ENCODE data around the gene SAPCD2.

The SAPCD2 gene

GRCh38 chr9:137080260-137081122, 10.1 kb upstream of the SAPCD2 start:
- no peak for DNase-seq

- DNase-seq, result no peak
Measured at GRCh38 chr9:137079401-137079787, 9.0 kb upstream of the SAPCD2 start.

- no peak for DNase-seq
Measured at GRCh38 chr9:137078701-137079400, 8.5 kb upstream of the SAPCD2 start.

- no peak for DNase-seq
Measured at GRCh38 chr9:137077758-137078693, 7.7 kb upstream of the SAPCD2 start.

DNA sequence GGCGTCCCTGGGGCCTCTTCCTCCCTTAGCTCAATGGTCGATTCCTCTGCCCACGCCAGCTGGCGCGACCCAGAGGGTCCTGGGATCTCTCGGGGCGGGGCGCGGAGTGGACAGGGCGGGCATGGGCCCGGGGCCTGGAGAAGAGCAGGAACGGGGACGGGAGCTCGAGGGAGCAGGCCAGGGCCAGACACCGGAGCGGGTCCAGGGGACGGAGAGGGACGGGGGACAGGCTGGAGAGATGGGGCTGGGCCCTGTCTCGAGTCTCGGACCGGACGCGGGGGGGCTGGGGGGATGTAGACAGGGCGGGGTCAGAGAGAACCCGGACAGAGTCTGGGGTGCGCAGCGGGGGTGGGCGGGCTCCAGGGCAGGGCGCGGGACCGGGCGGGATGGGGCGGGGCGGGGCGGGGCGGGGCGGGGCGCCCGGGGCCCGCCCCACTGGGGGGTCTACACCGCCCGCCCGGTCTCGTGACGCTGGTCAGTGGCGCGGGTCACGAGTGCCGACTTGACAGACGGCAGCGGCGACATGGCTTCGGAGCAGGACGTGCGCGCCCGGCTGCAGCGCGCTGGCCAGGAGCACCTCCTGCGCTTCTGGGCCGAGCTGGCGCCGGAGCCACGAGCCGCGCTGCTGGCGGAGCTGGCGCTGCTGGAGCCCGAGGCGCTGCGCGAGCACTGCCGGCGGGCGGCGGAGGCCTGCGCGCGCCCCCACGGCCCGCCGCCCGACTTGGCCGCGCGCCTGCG, 6.8 kb upstream of the SAPCD2 start, which contains the start of gene UAP1L1:
UAP1L1 (plus strand) TSS at position 508 of the 738 bp plus-strand sequence; CDS start at position 524, 16 bp downstream.
- no peak for DNase-seq

- DNase-seq, result no peak
Measured at GRCh38 chr9:137076636-137077009, 6.3 kb upstream of the SAPCD2 start.

DNA sequence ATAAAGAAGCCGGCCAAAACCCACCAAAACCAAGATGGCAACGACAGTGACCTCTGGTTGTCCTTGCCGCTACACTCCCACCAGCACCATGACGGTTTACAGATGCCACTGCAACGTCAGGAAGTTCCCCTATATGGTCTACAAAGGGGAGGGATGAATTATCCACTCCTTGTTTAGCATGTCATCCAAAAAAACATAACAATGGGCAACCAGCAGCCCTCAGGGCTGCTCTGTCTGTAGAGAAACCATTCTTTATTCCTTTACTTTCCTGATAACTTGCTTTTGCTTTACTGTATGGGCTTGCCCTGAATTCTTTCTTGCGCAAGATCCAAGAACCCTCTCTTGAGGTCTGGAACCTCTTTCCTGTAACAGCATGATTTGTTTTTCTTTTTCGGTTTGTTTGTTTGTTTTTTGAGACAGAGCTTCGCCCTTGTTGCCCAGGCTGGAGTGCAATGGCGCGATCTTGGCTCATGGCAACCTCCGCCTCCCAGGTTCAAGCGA, 5.0 kb upstream of the SAPCD2 start:
- DNase-seq, result no peak

GRCh38 chr9:137074657-137075274, 4.4 kb upstream of the SAPCD2 start:
- no peak for DNase-seq

DNA sequence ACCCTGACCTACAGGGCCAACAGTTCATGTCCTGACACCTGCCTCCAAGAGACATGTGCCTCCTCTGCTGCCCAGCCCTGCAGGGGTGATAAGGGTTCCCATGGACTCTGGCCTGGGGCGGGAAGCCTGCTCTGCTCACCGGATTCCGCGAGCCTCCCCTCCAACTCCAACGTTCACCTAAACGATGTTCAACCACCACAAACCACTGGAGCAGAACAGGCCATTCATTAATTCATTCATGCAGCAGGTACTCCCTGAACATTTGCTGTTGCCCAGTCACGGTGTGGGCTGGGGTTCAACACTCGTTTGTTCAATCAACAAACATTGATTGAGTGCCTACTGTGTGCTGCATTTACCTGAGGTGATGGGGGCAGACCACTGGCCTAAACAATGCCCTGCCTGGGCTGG, 3.6 kb upstream of the SAPCD2 start:
- no peak for DNase-seq

GRCh38 chr9:137071282-137071681, 925 bp upstream of the SAPCD2 start:
- no peak for DNase-seq

- DNase-seq, result peak; percentile 57
Measured at GRCh38 chr9:137070906-137071275, 534 bp upstream of the SAPCD2 start.

DNA sequence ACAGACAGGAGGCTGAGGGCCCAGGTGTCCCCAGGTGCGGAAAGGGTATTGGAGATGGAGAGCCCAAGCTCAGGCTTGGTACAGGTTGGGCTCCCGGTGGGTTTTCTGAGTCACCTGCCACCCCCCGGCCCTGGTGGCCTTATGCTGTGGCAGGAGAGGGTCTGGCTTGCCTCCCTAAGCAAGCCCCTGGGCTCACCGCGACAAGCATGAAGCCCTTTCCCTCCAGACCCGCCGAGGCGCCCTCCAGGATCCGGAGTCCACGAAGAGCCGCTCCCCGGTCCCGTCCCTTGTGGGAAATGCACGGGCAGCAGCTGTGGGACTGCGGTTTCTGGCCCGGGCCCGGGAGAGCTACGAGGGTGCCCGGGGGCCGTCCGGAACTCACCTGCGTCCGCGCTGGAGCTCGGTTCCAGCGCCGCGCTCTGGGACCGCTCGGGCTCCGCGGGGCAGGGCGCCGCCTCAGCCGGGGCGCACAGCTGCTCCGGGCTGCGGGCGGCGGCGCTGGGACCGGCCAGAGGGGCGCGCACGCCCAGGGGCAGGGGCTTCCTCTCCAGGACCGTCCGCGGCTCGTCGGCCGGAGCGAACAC, 757 bp downstream of the SAPCD2 start:
- no peak for DNase-seq

- no peak for DNase-seq
Measured at GRCh38 chr9:137068539-137069507, 1.5 kb downstream of the SAPCD2 start.

DNA sequence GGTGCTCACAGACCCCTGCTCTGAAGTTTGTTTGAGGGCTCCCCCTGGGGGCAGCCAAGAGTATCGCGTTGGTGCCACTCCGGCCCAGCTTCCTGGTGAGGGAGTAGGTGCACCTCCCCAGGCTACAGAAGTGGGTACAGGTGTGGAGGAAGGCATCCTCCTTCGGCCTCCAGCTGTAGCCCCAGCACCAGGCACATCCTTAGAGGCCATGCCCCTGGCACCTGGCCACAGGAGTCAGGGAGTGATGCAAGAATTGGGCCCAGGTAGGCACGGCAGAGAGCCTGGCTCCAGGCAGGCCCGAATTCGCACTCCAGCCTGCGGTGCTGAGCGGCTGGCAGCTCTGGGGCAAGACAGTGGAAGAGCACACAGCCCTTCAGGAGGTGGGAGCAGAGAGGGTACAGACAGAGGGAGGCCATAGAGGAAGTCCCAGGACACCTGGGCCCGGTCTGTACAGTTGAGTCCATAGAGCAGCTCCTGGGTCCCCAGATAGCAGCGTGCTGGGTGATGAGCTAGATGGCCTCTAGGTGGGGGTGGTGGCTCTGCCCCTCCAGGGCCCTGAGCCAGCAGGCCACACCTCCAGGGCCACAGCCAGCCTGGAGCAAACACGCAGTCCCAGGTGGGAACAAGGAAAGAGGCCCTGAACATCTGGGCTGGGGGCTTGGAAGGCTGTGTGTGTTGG, 2.4 kb downstream of the SAPCD2 start:
- DNase-seq, result peak; percentile 58

- no peak for DNase-seq
Measured at GRCh38 chr9:137066096-137066861, 4.1 kb downstream of the SAPCD2 start.

DNA sequence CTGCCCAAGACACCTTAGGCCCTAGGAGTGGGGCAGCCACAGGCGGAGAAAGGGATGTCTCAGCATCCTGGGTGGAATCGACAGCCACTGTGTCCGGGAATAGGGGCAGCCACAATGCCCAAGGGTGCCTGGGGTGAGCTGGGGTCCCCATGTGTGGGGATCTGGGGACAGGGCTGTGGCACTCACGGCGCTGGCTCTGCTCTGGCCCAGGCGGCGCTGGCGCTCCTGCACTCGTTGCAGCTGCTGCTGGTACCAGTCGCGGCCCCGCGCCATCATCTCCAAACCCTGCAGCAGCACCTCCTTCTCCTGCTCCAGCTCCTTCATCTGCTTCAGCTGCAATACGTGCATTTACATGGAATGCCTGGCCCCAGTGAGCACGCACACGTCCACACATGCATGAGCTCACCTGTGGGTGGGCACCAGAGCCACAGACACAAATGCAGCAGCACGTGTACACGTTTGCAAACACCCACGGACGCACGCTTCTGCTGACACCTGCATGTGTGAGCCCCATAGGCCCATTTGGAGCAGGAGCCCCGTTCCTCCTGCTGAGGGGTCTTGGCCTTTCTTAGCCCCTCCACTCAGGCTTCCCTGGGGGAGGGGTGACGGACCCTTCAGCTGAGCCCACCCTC, 4.9 kb downstream of the SAPCD2 start:
- no peak for DNase-seq

DNA sequence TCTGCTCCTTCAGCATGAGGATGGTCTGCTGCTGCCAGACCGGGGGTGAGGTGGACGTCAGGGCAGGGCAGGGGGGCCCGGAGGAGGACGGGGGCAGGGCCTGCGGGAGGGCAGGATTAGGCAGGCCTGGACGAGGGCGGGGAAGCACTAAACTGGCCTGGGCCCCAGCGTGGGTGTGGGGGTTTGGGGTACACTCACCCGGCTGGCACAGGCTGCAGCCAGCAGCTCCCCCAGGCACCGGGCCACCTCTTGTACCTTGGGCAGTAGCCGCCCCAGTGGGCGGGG, 5.5 kb downstream of the SAPCD2 start:
- no peak for DNase-seq
